Measurements from ENCODE around the gene CRACR2B.

Gene CRACR2B

GRCh38 chr11:812390-812789 is 15.3 kb upstream of the CRACR2B start:
- 86% methylated on average over 3 of the region's 3 CpGs for WGBS
- Histone ChIP-seq H3K9ac (ENCODE audit: low read length) (no peak overlapping the region), H3K36me3 (ENCODE audit: control insufficient read depth in 1 of 2, insufficient read depth in 2 of 2, low read depth in 1 of 2, low read length in 2 of 2) (peaks cover 30 to 48% of the 10 kb centered on the region in 2 experiments), H3K4ac (ENCODE audit: low read depth in 1 of 2, low read length in 2 of 2) (no peak overlapping the region), H3K23ac (ENCODE audit: low read length in 2 of 2) (no peak overlapping the region), H3K27me3 (ENCODE audit: control insufficient read depth in 1 of 2, insufficient read depth in 1 of 2, low read length in 2 of 2) (no peaks in the 10 kb centered on the region), H3K27ac (ENCODE audit: low read length, poor library complexity, severe bottlenecking) (no peak overlapping the region), H3K14ac (ENCODE audit: low read length in 2 of 2) (no peak overlapping the region), H2BK12ac (ENCODE audit: low read length in 2 of 2) (no peak overlapping the region), H2BK15ac (ENCODE audit: low read depth, poor library complexity, severe bottlenecking) (no peak overlapping the region), H2BK5ac (ENCODE audit: low read depth, low read length, poor library complexity, severe bottlenecking) (no peak overlapping the region), H3K4me2 (ENCODE audit: low read length, poor library complexity, severe bottlenecking) (no peak overlapping the region), H3K79me1 (replicated peaks; ENCODE audit: low read length, poor library complexity, severe bottlenecking) (peaks cover 12% of the 10 kb centered on the region), H4K8ac (ENCODE audit: low read length) (peak overlapping the region; percentile 19), H3K9me3 (ENCODE audit: control insufficient read depth, low read length) (no peaks in the 10 kb centered on the region), H2AFZ (ENCODE audit: low read depth, low read length) (no peak overlapping the region), H3K18ac (ENCODE audit: low read depth in 1 of 2, low read length in 2 of 2) (no peak overlapping the region), H4K91ac (ENCODE audit: low read length) (no peak overlapping the region), H3K4me1 (ENCODE audit: control insufficient read depth, insufficient read depth, low read depth, low read length) (peaks cover 21% of the 10 kb centered on the region), H2AK5ac (ENCODE audit: low read length, severe bottlenecking) (no peak overlapping the region), H3K4me3 (ENCODE audit: insufficient read depth in 1 of 2, low read depth in 1 of 2, low read length in 2 of 2) (no peak overlapping the region), H2BK120ac (ENCODE audit: low read depth, low read length) (no peak overlapping the region)
- no peak for DNase-seq

- H3K9me3 ChIP-seq (ENCODE audit: control insufficient read depth, low read length): no peaks in the 10 kb centered on the region
- no peak overlapping the region for H3K23ac ChIP-seq (ENCODE audit: low read length in 2 of 2)
- no peak overlapping the region for H3K4me2 ChIP-seq (ENCODE audit: low read length, poor library complexity, severe bottlenecking)
- H3K79me1 ChIP-seq (replicated peaks; ENCODE audit: low read length, poor library complexity, severe bottlenecking): peaks cover 12% of the 10 kb centered on the region
- no peak overlapping the region for H3K18ac ChIP-seq (ENCODE audit: low read depth in 1 of 2, low read length in 2 of 2)
- peaks cover 21% of the 10 kb centered on the region for H3K4me1 ChIP-seq (ENCODE audit: control insufficient read depth, insufficient read depth, low read depth, low read length)
- H2AK5ac ChIP-seq (ENCODE audit: low read length, severe bottlenecking): no peak overlapping the region
- H4K8ac ChIP-seq (ENCODE audit: low read length): no peak overlapping the region
- 95% methylated on average over 5 of the region's 6 CpGs for WGBS
- H3K27me3 ChIP-seq (ENCODE audit: control insufficient read depth in 1 of 2, insufficient read depth in 1 of 2, low read length in 2 of 2): no peaks in the 10 kb centered on the region
- no peak overlapping the region for H3K14ac ChIP-seq (ENCODE audit: low read length in 2 of 2)
- H2BK5ac ChIP-seq (ENCODE audit: low read depth, low read length, poor library complexity, severe bottlenecking): no peak overlapping the region
- H2BK120ac ChIP-seq (ENCODE audit: low read depth, low read length): no peak overlapping the region
- H3K4me3 ChIP-seq (ENCODE audit: insufficient read depth in 1 of 2, low read depth in 1 of 2, low read length in 2 of 2): no peak overlapping the region
- H3K4ac ChIP-seq (ENCODE audit: low read depth in 1 of 2, low read length in 2 of 2): no peak overlapping the region
- no peak overlapping the region for H4K91ac ChIP-seq (ENCODE audit: low read length)
- H2AFZ ChIP-seq (ENCODE audit: low read depth, low read length): no peak overlapping the region
- H3K27ac ChIP-seq (ENCODE audit: low read length, poor library complexity, severe bottlenecking): no peak overlapping the region
- no peak overlapping the region for H3K9ac ChIP-seq (ENCODE audit: low read length)
- H2BK12ac ChIP-seq (ENCODE audit: low read length in 2 of 2): no peak overlapping the region
- peaks cover 30 to 48% of the 10 kb centered on the region in 2 experiments for H3K36me3 ChIP-seq (ENCODE audit: control insufficient read depth in 1 of 2, insufficient read depth in 2 of 2, low read depth in 1 of 2, low read length in 2 of 2)
- DNase-seq: no peak
- no peak overlapping the region for H2BK15ac ChIP-seq (ENCODE audit: low read depth, poor library complexity, severe bottlenecking)
Observed at GRCh38 chr11:813072-813455, 14.7 kb upstream of the CRACR2B start.

- no peak overlapping the region for H3K18ac ChIP-seq (ENCODE audit: low read depth in 1 of 2, low read length in 2 of 2)
- H3K27me3 ChIP-seq (ENCODE audit: control insufficient read depth in 1 of 2, insufficient read depth in 1 of 2, low read length in 2 of 2): no peaks in the 10 kb centered on the region
- H2BK15ac ChIP-seq (ENCODE audit: low read depth, poor library complexity, severe bottlenecking): no peak overlapping the region
- H2AK5ac ChIP-seq (ENCODE audit: low read length, severe bottlenecking): no peak overlapping the region
- no peaks in the 10 kb centered on the region for H3K9me3 ChIP-seq (ENCODE audit: control insufficient read depth, low read length)
- H4K8ac ChIP-seq (ENCODE audit: low read length): no peak overlapping the region
- no peak overlapping the region for H3K27ac ChIP-seq (ENCODE audit: low read length, poor library complexity, severe bottlenecking)
- H3K4ac ChIP-seq (ENCODE audit: low read depth in 1 of 2, low read length in 2 of 2): no peak overlapping the region
- no peak overlapping the region for H2BK12ac ChIP-seq (ENCODE audit: low read length in 2 of 2)
- H3K79me1 ChIP-seq (replicated peaks; ENCODE audit: low read length, poor library complexity, severe bottlenecking): peaks cover 11% of the 10 kb centered on the region
- no peak overlapping the region for H3K14ac ChIP-seq (ENCODE audit: low read length in 2 of 2)
- H3K23ac ChIP-seq (ENCODE audit: low read length in 2 of 2): no peak overlapping the region
- peaks cover 22% of the 10 kb centered on the region for H3K4me1 ChIP-seq (ENCODE audit: control insufficient read depth, insufficient read depth, low read depth, low read length)
- H3K4me3 ChIP-seq (ENCODE audit: insufficient read depth in 1 of 2, low read depth in 1 of 2, low read length in 2 of 2): no peak overlapping the region
- H3K4me2 ChIP-seq (ENCODE audit: low read length, poor library complexity, severe bottlenecking): no peak overlapping the region
- H2BK5ac ChIP-seq (ENCODE audit: low read depth, low read length, poor library complexity, severe bottlenecking): no peak overlapping the region
- 91% methylated on average over 9 of the region's 9 CpGs for WGBS
- no peak overlapping the region for H2AFZ ChIP-seq (ENCODE audit: low read depth, low read length)
- H4K91ac ChIP-seq (ENCODE audit: low read length): no peak overlapping the region
- DNase-seq: no peak
- H3K36me3 ChIP-seq (ENCODE audit: control insufficient read depth in 1 of 2, insufficient read depth in 2 of 2, low read depth in 1 of 2, low read length in 2 of 2): peaks cover 30 to 48% of the 10 kb centered on the region in 2 experiments
- H3K9ac ChIP-seq (ENCODE audit: low read length): peak overlapping the region; percentile 29
- H2BK120ac ChIP-seq (ENCODE audit: low read depth, low read length): no peak overlapping the region
Observed at GRCh38 chr11:813456-814096, 14.1 kb upstream of the CRACR2B start.

- Histone ChIP-seq H2BK5ac (ENCODE audit: low read depth, low read length, poor library complexity, severe bottlenecking) (no peak overlapping the region), H3K79me1 (replicated peaks; ENCODE audit: low read length, poor library complexity, severe bottlenecking) (peaks cover 13% of the 10 kb centered on the region), H3K27me3 (ENCODE audit: control insufficient read depth in 1 of 2, insufficient read depth in 1 of 2, low read length in 2 of 2) (no peaks in the 10 kb centered on the region), H3K18ac (ENCODE audit: low read depth in 1 of 2, low read length in 2 of 2) (peak overlapping the region in 1 of 2 experiments; percentile 7), H3K23ac (ENCODE audit: low read length in 2 of 2) (peak overlapping the region in 1 of 2 experiments; percentile 74), H3K4me2 (ENCODE audit: low read length, poor library complexity, severe bottlenecking) (no peak overlapping the region), H3K36me3 (ENCODE audit: control insufficient read depth in 1 of 2, insufficient read depth in 2 of 2, low read depth in 1 of 2, low read length in 2 of 2) (peaks cover 30 to 50% of the 10 kb centered on the region in 2 experiments), H4K8ac (ENCODE audit: low read length) (peak overlapping the region; percentile 51), H3K4ac (ENCODE audit: low read depth in 1 of 2, low read length in 2 of 2) (no peak overlapping the region), H3K27ac (ENCODE audit: low read length, poor library complexity, severe bottlenecking) (no peak overlapping the region), H2BK120ac (ENCODE audit: low read depth, low read length) (no peak overlapping the region), H2BK15ac (ENCODE audit: low read depth, poor library complexity, severe bottlenecking) (no peak overlapping the region), H3K4me3 (ENCODE audit: insufficient read depth in 1 of 2, low read depth in 1 of 2, low read length in 2 of 2) (no peak overlapping the region), H3K9me3 (ENCODE audit: control insufficient read depth, low read length) (no peaks in the 10 kb centered on the region), H3K4me1 (ENCODE audit: control insufficient read depth, insufficient read depth, low read depth, low read length) (peaks cover 34% of the 10 kb centered on the region), H2AFZ (ENCODE audit: low read depth, low read length) (no peak overlapping the region), H3K9ac (ENCODE audit: low read length) (no peak overlapping the region), H4K91ac (ENCODE audit: low read length) (no peak overlapping the region), H3K14ac (ENCODE audit: low read length in 2 of 2) (no peak overlapping the region), H2AK5ac (ENCODE audit: low read length, severe bottlenecking) (peak overlapping the region; percentile 13), H2BK12ac (ENCODE audit: low read length in 2 of 2) (no peak overlapping the region)
- no peak for DNase-seq
- 91% methylated on average over 11 of the region's 11 CpGs for WGBS
Observed at GRCh38 chr11:815675-816432, 11.9 kb upstream of the CRACR2B start.
